Prostate gland (tissue), 2 donors: ENCODE results near the gene GNA12. TPM values are rescaled to one million over a fixed set of nuclear protein-coding genes. Genes with fewer than 3 reads are reported as not detected.

ENCODE experiments used
- DNase-seq: peaks from one replicate; pipeline ENCODE4 v3.0.0-alpha.2; 2019; ENCODE audit warnings: low spot score
- H3K27ac ChIP-seq, 2 donors: fragments of 200-600 bp; sonication (generic); 2 replicates each; pipeline ENCODE4 v1.5.1; 2017 to 2019
- H3K27me3 ChIP-seq: fragments of 200-600 bp; sonication (generic); replicated peaks from 2 replicates; pipeline ENCODE4 v1.5.1; 2019; ENCODE audit not compliant: insufficient read depth
- H3K36me3 ChIP-seq, 2 donors: fragments of 200-600 bp; sonication (generic); 1 replicate in 1 of 2; 2 replicates in 1 of 2; pipeline versions ENCODE4 v1.5.1 to v1.8.1; 2017 to 2019
- H3K4me1 ChIP-seq: fragments of 200-600 bp; sonication (generic); replicated peaks from 2 replicates; pipeline ENCODE4 v1.5.1; 2019
- H3K4me3 ChIP-seq, 2 donors: fragments of 200-600 bp; sonication (generic); 2 replicates each; pipeline ENCODE4 v1.5.1; 2017 to 2019
- H3K9me3 ChIP-seq: fragments of 200-600 bp; sonication (generic); 2 replicates; pipeline ENCODE4 v1.5.1; 2017
- CTCF ChIP-seq, 4 experiments: fragments of 200-600 bp in 2 of 4; fragments of 450-650 bp in 2 of 4; sonication (generic) in 2 of 4; IDR thresholded peaks; 1 replicate in 3 of 4; 2 replicates in 1 of 4; pipeline ENCODE4 v1.5.1; 2016 to 2019; ENCODE audit warnings: antibody characterized with exemption in 4 of 4, mild to moderate bottlenecking in 2 of 4, moderate library complexity in 2 of 4
- POLR2A ChIP-seq: fragments of 450-650 bp; IDR thresholded peaks from one replicate; pipeline ENCODE4 v1.6.1; 2016; ENCODE audit warnings: antibody characterized with exemption, mild to moderate bottlenecking
- POLR2AphosphoS5 ChIP-seq: sonication (generic); formaldehyde crosslinking; IDR thresholded peaks from one replicate; pipeline ENCODE4 v1.6.1; 2017; ENCODE audit warnings: antibody characterized with exemption
- WGBS: methylation state at CpG from one replicate; pipeline ENCODE4 v1.1.5; 2018; 5-methylcytosine and 5-hydroxymethylcytosine counted together
- intact Hi-C: fragments of 100-400 bp; cut with DNase I; formaldehyde crosslinking; loops from one replicate; pipeline ENCODE4 v1.14.2; 2022
- total RNA-seq, 2 donors: library from RNA; depleted of rRNA; stranded (reverse); fragments of >200 nt; gene quantifications; one replicate each; pipeline ENCODE4 v1.1.0, GENCODE V29; 2016

The GNA12 gene
- total RNA-seq, 2 donors from 2014 or later: 22.6 to 102 TPM

GRCh38 chr7:2702594-2702957, 141.5 kb downstream of the GNA12 start:
- H3K27me3 ChIP-seq: no peaks in the 10 kb centered on the region
- no peak overlapping the region for H3K27ac ChIP-seq
- TF ChIP-seq POLR2AphosphoS5: no peak
- no peak for DNase-seq
- H3K9me3 ChIP-seq: no peaks in the 10 kb centered on the region
- intact Hi-C loops: no loop called here
- no peaks in the 10 kb centered on the region for H3K4me1 ChIP-seq
- no peak overlapping the region for H3K4me3 ChIP-seq
- no peaks in the 10 kb centered on the region for H3K36me3 ChIP-seq
- 70% methylated on average over 22 of the region's 22 CpGs for whole genome bisulfite sequencing

GRCh38 chr7:2701832-2702593, 142.1 kb downstream of the GNA12 start:
- intact Hi-C loops: no loop called here
- no peak overlapping the region for H3K27ac ChIP-seq
- no peaks in the 10 kb centered on the region for H3K36me3 ChIP-seq
- no peak for TF ChIP-seq POLR2A
- no peak for TF ChIP-seq POLR2AphosphoS5
- TF ChIP-seq CTCF (IDR thresholded peaks at IDR 0.05): no peak
- no peaks in the 10 kb centered on the region for H3K27me3 ChIP-seq
- H3K9me3 ChIP-seq: no peaks in the 10 kb centered on the region
- no peak for DNase-seq
- 58% methylated on average over 12 of the region's 12 CpGs for WGBS
- H3K4me1 ChIP-seq: no peaks in the 10 kb centered on the region
- no peak overlapping the region for H3K4me3 ChIP-seq

- no peaks in the 10 kb centered on the region for H3K36me3 ChIP-seq
- no peaks in the 10 kb centered on the region for H3K9me3 ChIP-seq
- DNase-seq: no peak
- no peak overlapping the region for H3K27ac ChIP-seq
- intact Hi-C loops: no loop called here
- TF ChIP-seq CTCF (IDR thresholded peaks at IDR 0.05) (no peak), POLR2A (no peak), POLR2AphosphoS5 (no peak)
- no peaks in the 10 kb centered on the region for H3K4me1 ChIP-seq
- 67% methylated on average over 17 of the region's 17 CpGs for WGBS
- no peaks in the 10 kb centered on the region for H3K27me3 ChIP-seq
- no peak overlapping the region for H3K4me3 ChIP-seq
Observed at GRCh38 chr7:2701424-2701823, 142.7 kb downstream of the GNA12 start.

- 92% methylated on average over 40 of the region's 40 CpGs for WGBS
Observed at GRCh38 chr7:2700141-2700850, 143.8 kb downstream of the GNA12 start.

GRCh38 chr7:2699289-2699620, 144.9 kb downstream of the GNA12 start:
- intact Hi-C loops: no loop called here
- H3K27me3 ChIP-seq: no peaks in the 10 kb centered on the region
- WGBS: 72% methylated on average over 15 of the region's 15 CpGs
- no peaks in the 10 kb centered on the region for H3K9me3 ChIP-seq
- no peak overlapping the region for H3K27ac ChIP-seq
- H3K4me1 ChIP-seq: no peaks in the 10 kb centered on the region
- H3K4me3 ChIP-seq: no peak overlapping the region
- TF ChIP-seq POLR2A: no peak
- TF ChIP-seq CTCF (IDR thresholded peaks at IDR 0.05): no peak
- no peak for TF ChIP-seq POLR2AphosphoS5
- DNase-seq: no peak
- H3K36me3 ChIP-seq: no peaks in the 10 kb centered on the region

More at GRCh38 chr7:2700141-2700850, 143.8 kb downstream of the GNA12 start:
- H3K27me3 ChIP-seq: no peaks in the 10 kb centered on the region
- DNase-seq: no peak
- no peak overlapping the region for H3K27ac ChIP-seq
- H3K36me3 ChIP-seq: no peaks in the 10 kb centered on the region
- no peak overlapping the region for H3K4me3 ChIP-seq
- no peaks in the 10 kb centered on the region for H3K4me1 ChIP-seq
- intact Hi-C loops: no loop called here
- TF ChIP-seq POLR2AphosphoS5 (no peak), CTCF (IDR thresholded peaks at IDR 0.05) (no peak), POLR2A (no peak)
- no peaks in the 10 kb centered on the region for H3K9me3 ChIP-seq
